Activated naive CD4-positive, alpha-beta T cell treated with anti-CD3 and anti-CD28 coated beads, Interleukin-2, amount 50 U/mL, for 16 hours (primary cell): Measurements from ENCODE around the gene KRTAP4-5.
"Not testable (repeated sequence)": the region's sequence is repeated elsewhere in the genome, so short reads cannot be mapped to it uniquely, and the experiment has no call there.

Experiments
- DNase-seq: peaks from one replicate; pipeline ENCODE4 v3.0.0-alpha.2; 2020

KRTAP4-5 gene

DNA sequence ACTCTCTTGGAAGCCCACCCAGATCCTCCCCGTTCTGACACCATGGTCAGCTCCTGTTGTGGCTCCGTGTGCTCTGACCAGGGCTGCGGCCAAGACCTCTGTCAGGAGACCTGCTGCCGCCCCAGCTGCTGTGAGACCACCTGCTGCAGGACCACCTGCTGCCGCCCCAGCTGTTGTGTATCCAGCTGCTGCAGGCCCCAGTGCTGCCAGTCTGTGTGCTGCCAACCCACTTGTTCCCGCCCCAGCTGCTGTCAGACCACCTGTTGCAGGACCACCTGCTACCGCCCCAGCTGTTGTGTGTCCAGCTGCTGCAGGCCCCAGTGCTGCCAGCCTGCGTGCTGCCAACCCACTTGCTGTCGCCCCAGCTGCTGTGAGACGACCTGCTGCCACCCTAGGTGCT is 44.3 kb downstream of the KRTAP4-5 start, which contains the start of gene KRTAP4-9:
Gene KRTAP4-9 (plus strand): TSS at position 43 of the 400 bp plus-strand sequence. CDS start 0 bp downstream, at position 43.
- DNase-seq, result not testable (repeated sequence)

DNA sequence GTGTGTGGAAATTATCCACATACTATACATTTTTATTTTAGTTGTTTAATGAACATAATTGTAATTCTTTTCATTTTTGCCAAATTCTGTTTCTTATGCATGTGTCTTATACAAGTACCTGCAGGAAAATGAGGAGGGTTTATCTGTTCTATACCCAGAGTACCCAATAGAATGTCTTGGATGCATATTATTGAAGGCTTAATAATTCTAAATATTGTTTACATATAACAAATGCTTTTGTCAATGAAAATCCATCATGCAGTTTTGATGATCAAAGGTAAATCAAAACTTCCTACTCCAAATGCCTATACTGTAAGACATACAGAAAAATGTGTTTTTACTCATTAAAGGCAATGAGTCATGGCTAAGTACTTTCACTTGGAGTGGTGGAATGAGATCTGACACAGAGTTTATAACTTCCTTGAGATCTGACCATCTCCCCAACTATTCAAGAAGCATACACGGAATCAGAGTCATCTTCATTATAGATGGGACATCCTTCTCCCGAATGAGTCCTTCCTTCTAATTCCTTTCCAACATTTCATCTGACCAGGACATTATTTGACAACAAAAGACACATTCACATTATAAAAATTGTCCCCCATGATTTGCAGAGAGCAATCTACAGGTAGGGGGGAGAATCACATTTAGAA is 45.1 kb downstream of the KRTAP4-5 start:
- not testable (repeated sequence) for DNase-seq

DNA sequence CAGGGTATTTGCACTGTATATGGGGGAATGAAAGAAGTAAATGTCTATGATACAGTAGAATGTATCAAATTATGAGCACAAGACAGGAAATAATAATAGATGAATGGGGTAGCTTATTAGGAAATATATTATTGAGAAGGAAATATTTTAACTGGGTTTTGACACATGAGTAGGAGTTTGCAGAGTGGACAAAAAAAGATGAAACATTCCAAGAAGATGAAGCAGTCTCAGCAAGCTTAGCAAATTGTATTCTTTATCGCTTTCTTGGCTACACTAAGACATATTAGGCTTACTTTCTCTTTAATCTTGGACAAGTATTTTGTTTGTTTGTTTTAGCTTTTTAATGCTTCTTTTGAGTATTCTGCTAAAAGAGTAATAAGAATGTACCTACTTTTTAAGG is 45.7 kb downstream of the KRTAP4-5 start:
- no peak for DNase-seq

DNA sequence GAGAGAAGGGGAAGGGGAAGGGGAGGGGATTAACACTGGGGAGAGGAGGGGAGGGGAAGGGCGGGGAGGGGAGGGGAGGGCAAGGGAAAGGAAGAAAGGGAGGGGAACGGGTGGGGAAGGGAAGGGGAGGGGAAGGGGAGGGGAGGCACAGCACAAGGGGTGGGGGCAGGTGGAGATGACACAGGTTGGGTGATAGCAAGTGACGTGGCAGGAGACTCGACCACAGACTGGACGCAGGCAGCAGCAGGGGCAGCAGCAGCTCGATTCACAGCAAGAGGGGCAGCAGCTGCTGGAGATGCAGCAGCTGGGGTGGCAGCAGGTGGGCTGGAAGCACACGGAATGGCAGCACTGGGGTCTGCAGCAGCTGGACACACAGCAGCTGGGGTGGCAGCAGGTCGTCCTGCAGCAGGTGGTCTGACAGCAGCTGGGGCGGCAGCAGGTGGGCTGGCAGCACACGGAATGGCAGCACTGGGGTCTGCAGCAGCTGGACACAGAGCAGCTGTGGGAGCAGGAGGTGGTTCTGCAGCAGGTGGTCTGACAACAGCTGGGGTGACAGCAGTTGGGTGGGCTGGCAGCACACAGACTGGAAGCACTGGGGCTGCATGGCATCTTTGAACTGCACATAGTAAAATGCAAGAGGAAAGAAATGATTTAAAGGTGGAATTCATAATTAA is 47.9 kb downstream of the KRTAP4-5 start, which contains the start of gene KRTAP4-16:
Gene KRTAP4-16 (minus strand): TSS at position 624 of the 674 bp plus-strand sequence. CDS start 0 bp downstream, at position 624.
- DNase-seq, result no peak

DNA sequence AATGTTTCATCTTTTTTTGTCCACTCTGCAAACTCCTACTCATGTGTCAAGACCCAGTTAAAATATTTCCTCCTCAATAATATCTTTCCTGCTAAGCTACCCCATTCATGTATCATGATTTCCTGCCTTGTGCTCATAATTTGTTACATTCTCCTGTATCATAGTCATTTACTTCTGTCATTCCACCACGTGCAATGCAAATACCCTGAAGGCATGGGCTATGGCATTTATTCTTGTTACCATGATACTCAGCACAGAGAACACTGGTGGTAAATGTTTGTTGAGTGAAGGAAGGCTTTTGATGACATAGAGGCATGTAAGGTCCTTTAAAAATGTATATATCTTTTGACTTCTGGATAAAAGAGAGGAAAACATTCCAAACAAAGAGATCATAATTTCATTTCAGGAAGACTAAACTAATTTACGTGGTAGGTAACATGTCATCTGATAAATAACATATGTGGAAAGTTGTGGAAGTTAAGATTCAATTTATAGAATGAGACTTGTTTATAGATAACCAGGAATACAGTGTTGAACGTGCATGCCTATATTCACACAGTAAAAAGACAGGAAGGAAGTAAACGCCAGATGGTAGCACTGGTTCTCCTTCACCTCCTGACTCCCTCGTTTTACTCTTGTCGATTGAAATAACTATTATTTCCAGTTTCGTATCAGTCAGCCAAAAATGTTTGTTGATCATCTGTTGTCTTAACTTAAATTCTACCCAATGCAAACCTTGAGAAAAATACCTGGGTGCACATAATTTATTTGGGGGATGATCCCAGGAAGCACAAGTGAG is 49.7 kb downstream of the KRTAP4-5 start:
- not testable (repeated sequence) for DNase-seq
